HG02588 (cell line): Measurements from ENCODE around the gene PLEKHA6.

Experiments used
- ATAC-seq: cut with Tn5 transposase; IDR thresholded peaks from one replicate; pipeline ENCODE4 v1.9.1; 2021; ENCODE audit warnings: mild to moderate bottlenecking, moderate library complexity; ENCODE audit not compliant: unreplicated experiment

The PLEKHA6 gene

GRCh38 chr1:204357551-204358490 is 1.9 kb downstream of the PLEKHA6 start:
- ATAC-seq: no peak

GRCh38 chr1:204356997-204357396 is 2.7 kb downstream of the PLEKHA6 start:
- ATAC-seq: no peak

GRCh38 chr1:204355913-204356312 is 3.8 kb downstream of the PLEKHA6 start:
- ATAC-seq: no peak

DNA sequence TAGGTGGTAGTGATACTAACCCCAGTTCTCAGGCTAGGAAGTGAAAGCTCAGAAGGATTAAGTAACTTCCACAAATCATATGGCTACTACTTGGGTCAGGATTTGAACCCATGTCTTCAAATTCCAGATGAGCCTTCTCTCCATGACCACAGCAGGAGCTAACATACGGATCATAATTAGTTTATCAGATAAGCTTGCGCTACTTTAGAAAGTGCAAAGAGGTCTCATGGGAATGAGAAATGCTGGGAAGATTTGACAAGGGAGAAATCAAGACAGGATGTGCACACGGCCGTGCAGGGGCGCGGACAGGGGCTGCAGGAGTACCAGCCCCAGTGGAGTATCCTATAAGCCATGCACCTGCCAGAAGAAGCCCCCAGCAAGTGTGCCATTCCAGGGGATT is 5.2 kb downstream of the PLEKHA6 start:
- no peak for ATAC-seq

- no peak for ATAC-seq
Measured at GRCh38 chr1:204353213-204353910, 6.4 kb downstream of the PLEKHA6 start.

DNA sequence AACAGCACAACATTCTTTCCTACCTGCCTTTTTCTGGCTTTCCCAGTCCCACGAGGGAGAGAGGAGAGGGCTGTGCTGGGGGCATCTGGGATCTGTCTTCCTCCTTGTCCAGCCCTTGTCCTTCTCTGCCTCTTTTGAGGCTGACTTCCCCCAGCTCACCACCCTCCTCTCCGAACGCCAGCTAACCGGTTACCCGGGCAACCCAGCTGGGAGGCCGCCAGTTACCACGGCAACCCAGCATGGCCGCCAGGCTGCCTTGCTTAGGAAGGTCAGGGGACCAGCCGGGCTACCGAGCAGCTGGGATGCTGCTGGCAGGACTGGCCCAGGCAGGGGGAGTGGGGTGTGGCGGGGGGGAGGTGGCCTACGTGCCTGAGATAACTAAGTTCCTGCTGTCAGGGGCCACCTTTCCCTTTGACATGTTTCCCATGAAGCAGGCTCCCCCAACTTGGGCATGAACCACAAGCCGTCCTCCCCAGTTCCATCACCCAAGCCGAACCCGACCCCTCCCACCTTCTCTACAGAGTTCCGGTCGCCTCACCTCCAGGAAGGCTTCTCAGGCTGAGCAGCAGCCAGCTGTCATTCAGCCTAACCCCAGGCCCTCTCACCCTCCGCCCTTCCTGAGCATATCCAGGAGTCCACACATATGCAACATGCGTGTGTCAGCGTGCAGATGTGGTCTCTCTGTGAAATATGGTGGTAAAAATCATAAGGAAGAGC is 8.7 kb downstream of the PLEKHA6 start:
- ATAC-seq: no peak

- ATAC-seq: no peak
Measured at GRCh38 chr1:204350312-204350711, 9.4 kb downstream of the PLEKHA6 start.

DNA sequence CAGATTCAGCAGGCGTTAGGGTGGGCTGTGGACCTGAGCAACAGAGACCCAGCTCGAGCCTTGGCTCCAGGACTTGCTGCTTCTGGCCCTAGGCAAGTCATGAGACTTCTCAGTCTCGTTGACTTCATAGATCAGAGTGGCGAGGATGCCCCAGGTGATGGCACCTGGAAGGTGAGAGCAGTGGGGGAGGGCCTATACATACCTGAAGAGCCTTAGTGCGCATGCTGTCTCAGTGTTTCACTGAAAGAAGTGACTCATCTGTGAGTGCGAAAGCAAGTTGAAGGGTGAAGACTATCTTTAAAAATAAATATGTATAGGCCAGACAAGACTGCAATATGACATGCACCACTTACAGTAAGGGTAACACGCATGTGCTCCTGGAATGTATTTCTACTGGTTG is 10.1 kb downstream of the PLEKHA6 start:
- ATAC-seq: no peak

- ATAC-seq: no peak
Measured at GRCh38 chr1:204348722-204349121, 11.0 kb downstream of the PLEKHA6 start.

GRCh38 chr1:204348242-204348641 is 11.5 kb downstream of the PLEKHA6 start:
- ATAC-seq: no peak

DNA sequence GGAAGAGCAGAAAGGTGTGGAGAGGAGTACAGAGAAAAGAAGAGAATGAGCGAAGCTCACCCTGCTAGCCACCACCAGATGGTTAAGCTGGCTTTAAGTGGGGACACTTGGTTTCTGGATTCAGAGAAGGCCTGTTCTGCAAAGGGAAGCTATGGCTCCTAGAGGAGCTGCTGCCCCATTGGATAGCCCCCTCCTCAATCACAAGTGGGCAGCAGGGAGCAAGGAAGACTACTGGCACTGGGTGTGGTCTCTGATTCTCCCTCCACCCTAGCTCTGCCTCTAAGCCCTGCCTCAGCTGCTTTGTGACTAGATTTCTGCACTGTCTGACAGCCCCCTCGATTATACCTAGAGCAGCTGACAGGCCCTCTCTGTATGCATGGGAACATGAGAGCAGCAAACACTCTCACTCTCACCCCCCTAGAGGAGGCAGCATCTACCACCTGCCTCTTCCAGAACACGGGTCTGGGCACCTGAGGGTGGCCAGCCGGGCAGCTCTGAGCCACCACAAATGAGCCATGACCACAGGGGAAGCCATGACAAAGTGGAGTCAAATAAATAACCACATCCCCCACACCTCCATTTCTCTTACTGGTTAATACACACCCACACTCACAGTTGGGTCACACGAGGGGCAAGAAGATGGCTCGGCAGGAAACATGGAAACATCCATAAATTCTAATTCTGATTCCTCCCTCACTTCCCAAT is 13.6 kb downstream of the PLEKHA6 start:
- ATAC-seq: no peak

DNA sequence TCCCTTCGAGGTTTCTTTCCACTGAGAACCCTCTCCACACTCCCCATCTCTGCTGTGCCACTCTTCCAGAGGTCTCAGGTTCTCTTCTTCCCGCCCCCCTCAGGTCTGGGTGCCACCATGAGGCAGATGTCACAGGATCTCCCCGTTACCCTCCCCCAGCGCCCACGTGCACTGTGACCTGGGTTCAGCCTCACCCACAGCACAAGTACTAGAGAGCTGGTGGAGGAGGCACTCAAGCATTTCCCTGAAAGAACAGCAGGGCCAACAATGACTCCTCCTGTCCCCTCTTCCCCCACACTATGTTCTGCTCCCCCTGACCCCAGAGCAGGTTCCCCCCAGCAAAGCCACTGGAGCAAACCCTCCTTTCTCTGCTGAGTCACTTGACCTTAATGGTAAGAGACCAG is 14.3 kb downstream of the PLEKHA6 start:
- no peak for ATAC-seq

- no peak for ATAC-seq
Measured at GRCh38 chr1:204344665-204345355, 14.9 kb downstream of the PLEKHA6 start.

DNA sequence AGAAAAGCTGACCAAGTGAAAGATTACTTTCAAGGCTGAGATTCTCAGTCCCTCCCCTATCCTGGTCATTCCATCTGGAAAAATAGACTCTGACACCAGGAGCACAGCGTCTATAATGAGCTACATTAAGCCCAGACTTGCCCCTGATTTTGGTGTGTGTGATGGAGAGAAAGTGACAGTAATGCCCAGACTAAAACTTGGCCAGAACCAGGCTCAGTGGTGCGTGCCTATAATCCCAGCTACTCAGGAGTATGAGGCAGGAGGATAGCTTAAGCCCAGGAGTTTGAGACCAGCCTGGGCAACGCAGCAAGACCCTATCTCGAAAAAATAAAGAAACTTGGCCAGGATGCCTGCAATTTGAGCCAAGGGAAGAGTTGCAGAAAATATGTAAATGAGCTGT is 15.9 kb downstream of the PLEKHA6 start:
- ATAC-seq: no peak

GRCh38 chr1:204343247-204343646 is 16.5 kb downstream of the PLEKHA6 start:
- ATAC-seq: no peak

DNA sequence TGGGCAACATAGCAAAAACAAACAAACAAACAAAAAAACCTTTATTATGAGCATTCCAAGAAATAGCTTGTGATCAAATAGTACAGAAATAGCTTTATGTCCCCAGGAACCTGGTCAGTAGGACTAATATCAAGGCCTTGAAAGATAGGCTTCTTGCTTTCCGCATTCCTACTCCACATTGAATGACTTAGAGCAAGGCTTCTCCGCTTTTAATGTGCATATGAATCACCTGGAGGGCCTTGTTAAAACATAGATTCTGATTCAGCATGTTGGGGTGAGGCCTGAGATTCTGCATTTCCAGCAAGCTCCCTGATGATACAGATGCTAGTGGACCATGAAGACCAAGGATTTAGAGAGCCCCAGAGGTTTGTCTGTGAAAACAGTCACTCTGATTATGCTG is 17.4 kb downstream of the PLEKHA6 start:
- ATAC-seq: no peak

DNA sequence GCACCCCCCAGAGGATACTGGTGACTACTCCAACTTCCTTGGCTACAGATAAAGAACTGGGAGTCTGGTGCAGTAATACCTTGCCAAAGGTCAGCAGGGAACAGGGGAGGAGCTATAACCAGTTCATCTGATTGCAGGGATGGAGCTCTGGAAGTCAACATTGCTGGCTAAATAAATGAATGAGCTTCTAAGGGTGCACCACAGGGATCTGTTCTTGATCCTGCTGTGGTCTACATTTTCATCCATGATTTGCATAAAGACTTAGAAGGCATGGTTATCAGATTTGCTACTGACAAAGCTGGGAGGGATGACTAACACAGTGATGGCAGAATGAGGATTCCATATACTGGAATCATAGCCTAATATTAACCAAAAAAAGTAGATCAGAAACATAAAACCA is 18.3 kb downstream of the PLEKHA6 start:
- ATAC-seq: no peak

DNA sequence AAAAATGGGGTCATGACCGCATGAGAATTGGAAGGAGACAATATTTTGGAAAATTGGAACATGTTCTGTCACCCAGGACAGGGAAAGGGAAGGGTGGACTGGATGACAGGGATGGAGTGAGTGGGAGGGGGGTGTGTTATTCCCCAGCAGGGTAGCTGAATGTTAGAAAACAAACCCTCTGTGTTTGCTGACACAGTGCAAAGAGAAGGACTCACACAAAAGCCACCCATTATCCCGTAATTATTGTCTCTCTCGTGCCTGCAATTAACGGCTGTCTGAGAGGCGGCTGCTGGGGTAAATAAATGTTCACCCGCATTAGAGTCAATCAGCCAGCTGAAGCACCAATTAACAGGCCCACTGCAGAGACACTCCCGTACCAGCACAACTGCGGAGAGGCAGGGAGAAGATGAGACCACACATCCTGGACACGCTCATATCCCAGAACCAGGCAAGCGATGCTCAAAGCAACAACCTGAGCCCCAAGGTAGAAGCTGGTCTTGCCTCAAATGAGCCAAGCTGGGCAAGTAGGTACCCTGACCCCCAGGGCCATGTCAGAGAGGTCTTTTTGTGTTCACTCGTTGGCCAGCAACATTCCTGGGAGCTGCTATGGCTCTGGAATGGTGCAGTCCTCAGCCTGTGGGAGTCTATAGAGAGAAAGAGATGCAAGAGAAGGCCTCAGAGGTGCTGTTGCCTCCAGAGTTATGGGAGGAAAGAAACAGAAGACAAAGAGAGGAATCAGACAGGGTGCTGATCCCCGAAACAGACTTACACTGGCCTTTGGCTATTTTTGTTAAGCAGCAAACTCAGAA is 19.4 kb downstream of the PLEKHA6 start:
- no peak for ATAC-seq

- no peak for ATAC-seq
Measured at GRCh38 chr1:204339541-204339940, 20.2 kb downstream of the PLEKHA6 start.
